ENCODE results near the gene C1orf198. TPM values are rescaled to one million over a fixed set of nuclear protein-coding genes. Genes with fewer than 3 reads are reported as not detected.

Gene C1orf198
- total and polyA plus RNA-seq, 4 donors, result 3.9 to 11.1 (median 10.4) TPM

DNA sequence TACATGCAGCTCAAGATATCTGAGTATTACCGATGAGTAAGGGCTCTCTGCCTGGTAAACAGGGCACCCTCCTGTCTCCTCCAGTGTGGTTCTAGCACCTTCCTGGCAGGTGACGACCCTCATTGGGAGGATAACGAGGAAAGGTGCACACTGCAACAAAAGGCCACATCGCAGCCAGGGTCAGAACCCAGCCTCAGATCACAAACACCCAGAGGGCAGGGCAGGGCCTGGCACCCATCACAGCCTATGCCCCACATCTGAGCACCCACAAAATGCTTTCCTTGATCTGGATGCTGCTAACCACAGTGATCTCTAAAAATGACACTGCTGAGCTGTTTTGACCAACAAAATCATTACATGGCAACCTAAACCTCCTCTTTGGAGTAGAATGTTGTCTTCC, 23.8 kb downstream of the C1orf198 start:
- Histone ChIP-seq H3K4me3 (ENCODE audit: low read depth in 1 of 3, low read length in 3 of 3) (no peak overlapping the region), H3K9me3 (ENCODE audit: control insufficient read depth in 4 of 4, low read length in 3 of 4) (no peaks in the 10 kb centered on the region), H3K27ac (ENCODE audit: low read depth in 1 of 2, low read length in 2 of 2) (no peak overlapping the region), H3K9ac (ENCODE audit: low read depth in 1 of 2, low read length in 2 of 2) (no peak overlapping the region), H3K27me3 (ENCODE audit: control insufficient read depth in 4 of 4, insufficient read depth in 4 of 4, low read length in 3 of 4) (no peaks in the 10 kb centered on the region), H3K4me1 (ENCODE audit: control insufficient read depth in 4 of 4, insufficient read depth in 4 of 4, low read length in 3 of 4) (no peaks in the 10 kb centered on the region), H3K36me3 (ENCODE audit: control insufficient read depth in 4 of 4, insufficient read depth in 3 of 4, low read depth in 1 of 4, low read length in 3 of 4) (peaks cover 3 to 7% (median 4%) of the 10 kb centered on the region in 4 donors)
- 97% methylated on average over 4 of the region's 4 CpGs for WGBS
- no peak for DNase-seq (ENCODE audit: low spot score)
- TF ChIP-seq NR2F2 (IDR thresholded peaks at IDR 0.05) (no peak), EGR1 (IDR thresholded peaks at IDR 0.05; ENCODE audit: low read depth in 2 of 2) (no peak), FOXA2 (IDR thresholded peaks at IDR 0.05) (no peak), RXRA (IDR thresholded peaks at IDR 0.05) (no peak), JUND (IDR thresholded peaks at IDR 0.05) (no peak), RAD21 (IDR thresholded peaks at IDR 0.05) (no peak), GABPA (IDR thresholded peaks at IDR 0.05 in 1 of 2, conservative IDR thresholded peaks at IDR 0.05 in 1 of 2) (no peak), HNF4G (IDR thresholded peaks at IDR 0.05) (no peak), SP1 (IDR thresholded peaks at IDR 0.05) (no peak)
- TF ChIP-seq, protein P1, sequence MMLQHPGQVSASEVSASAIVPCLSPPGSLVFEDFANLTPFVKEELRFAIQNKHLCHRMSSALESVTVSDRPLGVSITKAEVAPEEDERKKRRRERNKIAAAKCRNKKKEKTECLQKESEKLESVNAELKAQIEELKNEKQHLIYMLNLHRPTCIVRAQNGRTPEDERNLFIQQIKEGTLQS (IDR thresholded peaks at IDR 0.05), result no peak

DNA sequence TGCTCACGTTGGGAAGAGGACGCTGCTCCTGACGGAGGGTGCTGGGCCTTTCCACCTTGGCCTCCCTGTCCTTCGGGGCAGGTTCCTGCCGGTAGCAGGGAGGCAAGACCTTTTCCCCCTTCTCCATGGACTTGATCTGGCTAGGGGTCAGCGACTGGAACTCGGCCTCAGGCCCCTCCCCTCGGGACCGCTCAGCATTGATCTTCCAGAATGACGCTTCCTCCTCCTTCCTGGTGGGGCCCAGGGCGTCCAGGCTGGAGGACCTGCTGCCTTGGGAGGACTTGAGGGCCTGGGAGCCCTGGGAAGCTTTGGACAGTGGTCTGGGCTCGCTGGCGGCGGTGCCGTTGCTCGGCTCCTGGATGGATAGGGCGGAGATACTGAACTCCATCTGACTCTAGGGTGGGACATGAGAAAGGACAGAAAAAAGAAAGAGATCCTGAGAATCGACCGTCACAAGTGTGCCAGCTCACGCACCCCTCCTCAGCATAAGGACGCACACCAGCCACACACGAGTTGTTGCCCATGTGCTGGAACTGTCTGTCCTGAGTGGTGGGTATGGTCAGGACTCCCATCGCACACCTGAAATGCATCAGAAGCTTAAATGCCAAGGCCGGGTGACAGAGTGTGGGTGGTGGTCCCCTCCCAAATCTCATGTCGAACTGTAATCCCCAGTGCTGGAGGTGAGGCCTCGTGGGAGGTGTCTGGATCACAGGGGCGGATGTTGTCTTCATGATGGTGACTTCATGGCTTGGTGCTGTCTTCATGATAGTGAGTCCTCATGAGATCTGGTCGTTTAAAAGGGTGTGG, 24.6 kb downstream of the C1orf198 start:
- TF ChIP-seq FOXA2 (IDR thresholded peaks at IDR 0.05) (no peak), EGR1 (IDR thresholded peaks at IDR 0.05; ENCODE audit: low read depth in 2 of 2) (no peak), JUND (IDR thresholded peaks at IDR 0.05) (no peak), RXRA (IDR thresholded peaks at IDR 0.05) (no peak), SP1 (IDR thresholded peaks at IDR 0.05) (no peak), HNF4G (IDR thresholded peaks at IDR 0.05) (no peak), TAF1 (conservative IDR thresholded peaks at IDR 0.05) (no peak), NR2F2 (IDR thresholded peaks at IDR 0.05) (no peak), RAD21 (IDR thresholded peaks at IDR 0.05) (no peak), REST (IDR thresholded peaks at IDR 0.05) (no peak), HNF4A (conservative IDR thresholded peaks at IDR 0.05) (no peak), GABPA (IDR thresholded peaks at IDR 0.05 in 1 of 2, conservative IDR thresholded peaks at IDR 0.05 in 1 of 2) (no peak), FOXA1 (IDR thresholded peaks at IDR 0.05) (no peak), YY1 (IDR thresholded peaks at IDR 0.05) (no peak), MAX (IDR thresholded peaks at IDR 0.05) (no peak)
- TF ChIP-seq, protein P1 (IDR thresholded peaks at IDR 0.05), result no peak
- TF ChIP-seq, protein P2, sequence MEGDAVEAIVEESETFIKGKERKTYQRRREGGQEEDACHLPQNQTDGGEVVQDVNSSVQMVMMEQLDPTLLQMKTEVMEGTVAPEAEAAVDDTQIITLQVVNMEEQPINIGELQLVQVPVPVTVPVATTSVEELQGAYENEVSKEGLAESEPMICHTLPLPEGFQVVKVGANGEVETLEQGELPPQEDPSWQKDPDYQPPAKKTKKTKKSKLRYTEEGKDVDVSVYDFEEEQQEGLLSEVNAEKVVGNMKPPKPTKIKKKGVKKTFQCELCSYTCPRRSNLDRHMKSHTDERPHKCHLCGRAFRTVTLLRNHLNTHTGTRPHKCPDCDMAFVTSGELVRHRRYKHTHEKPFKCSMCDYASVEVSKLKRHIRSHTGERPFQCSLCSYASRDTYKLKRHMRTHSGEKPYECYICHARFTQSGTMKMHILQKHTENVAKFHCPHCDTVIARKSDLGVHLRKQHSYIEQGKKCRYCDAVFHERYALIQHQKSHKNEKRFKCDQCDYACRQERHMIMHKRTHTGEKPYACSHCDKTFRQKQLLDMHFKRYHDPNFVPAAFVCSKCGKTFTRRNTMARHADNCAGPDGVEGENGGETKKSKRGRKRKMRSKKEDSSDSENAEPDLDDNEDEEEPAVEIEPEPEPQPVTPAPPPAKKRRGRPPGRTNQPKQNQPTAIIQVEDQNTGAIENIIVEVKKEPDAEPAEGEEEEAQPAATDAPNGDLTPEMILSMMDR (IDR thresholded peaks at IDR 0.05; ENCODE audit: low read depth, low read length, missing input control), result no peak
- H3K36me3 ChIP-seq (ENCODE audit: control insufficient read depth in 4 of 4, insufficient read depth in 3 of 4, low read depth in 1 of 4, low read length in 3 of 4), result peaks cover 4 to 10% (median 5%) of the 10 kb centered on the region in 4 donors

More for the DNA sequence above, 24.6 kb downstream of the C1orf198 start:
- WGBS, result 96% methylated on average over 28 of the region's 28 CpGs
- no peaks in the 10 kb centered on the region for H3K27me3 ChIP-seq (ENCODE audit: control insufficient read depth in 4 of 4, insufficient read depth in 4 of 4, low read length in 3 of 4)
- no peak overlapping the region for H3K4me3 ChIP-seq (ENCODE audit: low read depth in 1 of 3, low read length in 3 of 3)
- DNase-seq (ENCODE audit: low spot score), result no peak
- H3K27ac ChIP-seq (ENCODE audit: low read depth in 1 of 2, low read length in 2 of 2), result no peak overlapping the region
- no peaks in the 10 kb centered on the region for H3K4me1 ChIP-seq (ENCODE audit: control insufficient read depth in 4 of 4, insufficient read depth in 4 of 4, low read length in 3 of 4)
- H3K9ac ChIP-seq (ENCODE audit: low read depth in 1 of 2, low read length in 2 of 2), result no peak overlapping the region
- no peaks in the 10 kb centered on the region for H3K9me3 ChIP-seq (ENCODE audit: control insufficient read depth in 4 of 4, low read length in 3 of 4)
